DMS53 treated with DMSO at 0.1 percent for 48 hours (cell line): ENCODE results near the gene F2RL1.
"Not testable (repeated sequence)": the region's sequence is repeated elsewhere in the genome, so short reads cannot be mapped to it uniquely, and the experiment has no call there.

Source experiments
- DNase-seq: peaks from one replicate; lab custom pipeline; 2025; ENCODE audit not compliant: unreplicated experiment; lab: John Stamatoyannopoulos, UW

F2RL1 gene

GRCh38 chr5:76849419-76850291, 30.8 kb downstream of the F2RL1 start, which contains the start of gene S100Z:
Gene S100Z (plus strand): TSS chr5:76850014. CDS start chr5:76875360, 25,346 bp downstream.
- DNase-seq: no peak

- DNase-seq: no peak
These were observed 31.8 kb downstream of the F2RL1 start for GRCh38 chr5:76850543-76851145.

GRCh38 chr5:76851728-76852369, 33.0 kb downstream of the F2RL1 start:
- DNase-seq: no peak

- DNase-seq: no peak
These were observed 33.9 kb downstream of the F2RL1 start for GRCh38 chr5:76852772-76853171.

- DNase-seq: not testable (repeated sequence)
These were observed 34.9 kb downstream of the F2RL1 start for GRCh38 chr5:76853741-76854140.

GRCh38 chr5:76854644-76855043, 35.8 kb downstream of the F2RL1 start:
- no peak for DNase-seq

- DNase-seq: not testable (repeated sequence)
These were observed 36.7 kb downstream of the F2RL1 start for GRCh38 chr5:76855501-76855900.

GRCh38 chr5:76855961-76856360, 37.1 kb downstream of the F2RL1 start:
- no peak for DNase-seq

- not testable (repeated sequence) for DNase-seq
These were observed 38.0 kb downstream of the F2RL1 start for GRCh38 chr5:76856800-76857199.

GRCh38 chr5:76859591-76860247, 40.9 kb downstream of the F2RL1 start:
- DNase-seq: no peak

- DNase-seq: no peak
These were observed 42.8 kb downstream of the F2RL1 start for GRCh38 chr5:76861612-76862011.

- no peak for DNase-seq
These were observed 44.2 kb downstream of the F2RL1 start for GRCh38 chr5:76863001-76863400.

- no peak for DNase-seq
These were observed 47.7 kb downstream of the F2RL1 start for GRCh38 chr5:76866503-76866902.

- DNase-seq: no peak
These were observed 48.2 kb downstream of the F2RL1 start for GRCh38 chr5:76867038-76867437.

GRCh38 chr5:76867827-76868693, 49.2 kb downstream of the F2RL1 start:
- peak; percentile 73 for DNase-seq

GRCh38 chr5:76870046-76870445, 51.2 kb downstream of the F2RL1 start:
- no peak for DNase-seq

- peak; percentile 57 for DNase-seq
These were observed 55.3 kb downstream of the F2RL1 start for GRCh38 chr5:76874088-76874581.
